ENCODE data around the gene ATG7. TPM values are rescaled to one million over a fixed set of nuclear protein-coding genes. Genes with fewer than 3 reads are reported as not detected.
"Not testable (repeated sequence)": the region's sequence is repeated elsewhere in the genome, so short reads cannot be mapped to it uniquely, and the experiment has no call there.

The ATG7 gene
- total and polyA plus RNA-seq, 10 of the 15 experiments (the other 5 are each of a cell fraction or from before 2014, with no cell fraction given), result 13.5 to 49.5 (median 26.4) TPM

GRCh38 chr3:11499144-11499543 is 226.9 kb downstream of the ATG7 start:
- BruUV-seq (replicated peaks), result no TSS peak
- Histone ChIP-seq H3K79me2 (ENCODE audit: control insufficient read depth, insufficient read depth, low read length) (no peaks in the 10 kb centered on the region), H3K27me3 (replicated peaks in 1 of 2; ENCODE audit: control insufficient read depth in 2 of 2, insufficient read depth in 2 of 2, low read length in 1 of 2) (no peaks in the 10 kb centered on the region), H3K4me3 (no peak overlapping the region), H3K27ac (ENCODE audit: control insufficient read depth, insufficient read depth) (no peak overlapping the region), H3K36me3 (ENCODE audit: control insufficient read depth in 2 of 2, insufficient read depth in 2 of 2, low read length in 1 of 2) (no peaks in the 10 kb centered on the region), H2AFZ (ENCODE audit: control insufficient read depth, low read depth, low read length) (no peak overlapping the region), H3K4me2 (ENCODE audit: control insufficient read depth, insufficient read depth) (no peak overlapping the region), H3K9ac (ENCODE audit: control insufficient read depth, insufficient read depth, low read length) (no peak overlapping the region), H4K20me1 (ENCODE audit: control insufficient read depth, insufficient read depth) (no peaks in the 10 kb centered on the region), H3K9me3 (replicated peaks; ENCODE audit: control insufficient read depth, insufficient read depth, low read length) (no peaks in the 10 kb centered on the region), H3K4me1 (ENCODE audit: control insufficient read depth, insufficient read depth, low read length) (no peaks in the 10 kb centered on the region)
- RAD21 ChIA-PET (ENCODE audit: unreplicated experiment), result no interaction called here
- no peak for TF ChIP-seq SREBF2 (IDR thresholded peaks at IDR 0.05; ENCODE audit: low read length)
- TF ChIP-seq NR2C1 (IDR thresholded peaks at IDR 0.05), result no peak
- no peak for TF ChIP-seq HDAC6 (IDR thresholded peaks at IDR 0.05; ENCODE audit: unreplicated experiment)
- no peak for TF ChIP-seq RAD21 (IDR thresholded peaks at IDR 0.05; ENCODE audit: insufficient read depth, low read depth, low read length)
- TF ChIP-seq CHD2 (IDR thresholded peaks at IDR 0.05; ENCODE audit: borderline replicate concordance, low read depth, low read length), result no peak
- no peak for TF ChIP-seq NBN (IDR thresholded peaks at IDR 0.05)
- TF ChIP-seq FOS (IDR thresholded peaks at IDR 0.05; ENCODE audit: borderline replicate concordance, extremely low read depth, insufficient read length), result no peak
- no peak for TF ChIP-seq LARP7 (IDR thresholded peaks at IDR 0.05)
- TF ChIP-seq MTA2 (IDR thresholded peaks at IDR 0.05; ENCODE audit: low read depth), result no peak
- TF ChIP-seq SMARCA5 (IDR thresholded peaks at IDR 0.05), result no peak
- in situ Hi-C loops (cut with MboI), result no loop called here
- intact Hi-C loops (cut with micrococcal nuclease; ENCODE audit: unreplicated experiment), result no loop called here
- DNase-seq (ENCODE audit: low read depth, low spot score) (no peak), FAIRE-seq (no peak), ATAC-seq (no peak)
- WGBS (ENCODE audit: insufficient coverage, insufficient replicate concordance, low lambda C conversion rate, missing lambda C conversion rate), result 98% methylated on average over 6 of the region's 6 CpGs
- CTCF ChIA-PET, result no interaction called here
- SMC1A ChIA-PET (ENCODE audit: uncharacterized antibody, unreplicated experiment), result no interaction called here
- POLR2A ChIA-PET, result no interaction called here

- POLR2A ChIA-PET; ATAC-seq; H3K4me3 ChIP-seq; H3K27ac ChIP-seq (ENCODE audit: control insufficient read depth, insufficient read depth); RAD21 ChIA-PET (ENCODE audit: unreplicated experiment); H2AFZ ChIP-seq (ENCODE audit: control insufficient read depth, low read depth, low read length); H3K79me2 ChIP-seq (ENCODE audit: control insufficient read depth, insufficient read depth, low read length); H3K27me3 ChIP-seq (replicated peaks in 1 of 2; ENCODE audit: control insufficient read depth in 2 of 2, insufficient read depth in 2 of 2, low read length in 1 of 2); H3K9me3 ChIP-seq (replicated peaks; ENCODE audit: control insufficient read depth, insufficient read depth, low read length); intact Hi-C loops (cut with micrococcal nuclease; ENCODE audit: unreplicated experiment); H3K36me3 ChIP-seq (ENCODE audit: control insufficient read depth in 2 of 2, insufficient read depth in 2 of 2, low read length in 1 of 2); FAIRE-seq; H4K20me1 ChIP-seq (ENCODE audit: control insufficient read depth, insufficient read depth); DNase-seq (ENCODE audit: low read depth, low spot score); H3K4me1 ChIP-seq (ENCODE audit: control insufficient read depth, insufficient read depth, low read length); in situ Hi-C loops (cut with MboI); H3K4me2 ChIP-seq (ENCODE audit: control insufficient read depth, insufficient read depth); H3K9ac ChIP-seq (ENCODE audit: control insufficient read depth, insufficient read depth, low read length); SMC1A ChIA-PET (ENCODE audit: uncharacterized antibody, unreplicated experiment); BruUV-seq (replicated peaks); CTCF ChIA-PET: not testable (repeated sequence)
- no CpG with 5 or more reads among the region's 3 CpGs for WGBS (ENCODE audit: insufficient coverage, insufficient replicate concordance, low lambda C conversion rate, missing lambda C conversion rate)
Observed at GRCh38 chr3:11502413-11502812, 230.2 kb downstream of the ATG7 start.
